GM12878 (cell line): ENCODE measurements around the gene DDR1. TPM values are rescaled to one million over a fixed set of nuclear protein-coding genes. Genes with fewer than 3 reads are reported as not detected.

Experiments used
- CHD4 ChIP-seq: fragments of 200-600 bp; sonication (generic); IDR thresholded peaks from 2 replicates; pipeline ENCODE4 v1.6.1; 2016; ENCODE audit warnings: mild to moderate bottlenecking
- EP300 ChIP-seq, 2 experiments: fragments of 150-350 bp in 1 of 2; IDR thresholded peaks; 2 replicates each; pipeline ENCODE4 v1.6.1; 2011 to 2012; ENCODE audit warnings: low read depth in 2 of 2, low read length in 2 of 2, borderline replicate concordance in 1 of 2, improper control_type of control experiment in 1 of 2, inconsistent platforms in 1 of 2; ENCODE audit not compliant: control insufficient read depth in 1 of 2
- ESRRA ChIP-seq: IDR thresholded peaks from 2 replicates; pipeline ENCODE4 v1.6.1; 2012; ENCODE audit warnings: mild to moderate bottlenecking, low read length, improper control_type of control experiment
- EZH2 ChIP-seq: IDR thresholded peaks from 2 replicates; pipeline ENCODE4 v1.6.1; 2012; ENCODE audit warnings: low read depth, mild to moderate bottlenecking, control low read depth, inconsistent platforms, low read length, borderline replicate concordance; ENCODE audit not compliant: control insufficient read depth
- IKZF2 ChIP-seq, 2 experiments: fragments of 450-650 bp; IDR thresholded peaks; 2 replicates each; pipeline ENCODE4 v1.6.1; 2017; ENCODE audit warnings: mild to moderate bottlenecking in 2 of 2, moderate library complexity in 2 of 2
- NR2C1 ChIP-seq: fragments of 450-650 bp; IDR thresholded peaks from 2 replicates; pipeline ENCODE4 v1.6.1; 2017; ENCODE audit warnings: antibody characterized with exemption, mild to moderate bottlenecking, moderate library complexity
- PAX8 ChIP-seq: fragments of 450-650 bp; IDR thresholded peaks from 2 replicates; pipeline ENCODE4 v1.6.1; 2017; ENCODE audit warnings: mild to moderate bottlenecking, moderate library complexity
- POLR2AphosphoS5 ChIP-seq: IDR thresholded peaks from 2 replicates; pipeline ENCODE4 v1.6.1; 2011; ENCODE audit warnings: mild to moderate bottlenecking, low read length, inconsistent platforms
- RAD51 ChIP-seq: fragments of 450-650 bp; IDR thresholded peaks from 2 replicates; pipeline ENCODE4 v1.6.1; 2016; ENCODE audit warnings: moderate library complexity, mild to moderate bottlenecking, inconsistent platforms
- SIN3A ChIP-seq: IDR thresholded peaks from 2 replicates; pipeline ENCODE4 v1.6.1; 2012; ENCODE audit warnings: low read depth, low read length, improper control_type of control experiment
- SP1 ChIP-seq: IDR thresholded peaks from one replicate; pipeline ENCODE4 v1.6.1; 2011; ENCODE audit warnings: low read depth, low read length
- SREBF1 ChIP-seq: IDR thresholded peaks from 2 replicates; pipeline ENCODE4 v1.6.1; 2012; ENCODE audit warnings: mild to moderate bottlenecking, low read length
- TARDBP ChIP-seq: IDR thresholded peaks from 2 replicates; pipeline ENCODE4 v1.6.1; 2016; ENCODE audit warnings: borderline replicate concordance
- TCF3 ChIP-seq: IDR thresholded peaks from 2 replicates; pipeline ENCODE4 v1.6.1; 2012; ENCODE audit warnings: low read depth, mild to moderate bottlenecking, low read length, borderline replicate concordance; ENCODE audit not compliant: insufficient read depth
- ZNF207 ChIP-seq: fragments of 450-650 bp; IDR thresholded peaks from 2 replicates; pipeline ENCODE4 v1.6.1; 2014; ENCODE audit warnings: antibody characterized with exemption, mild to moderate bottlenecking, borderline replicate concordance
- polyA plus RNA-seq, 11 experiments: library from polyadenylated mRNA; depleted of rRNA in 4 of 11; unstranded in 6 of 11; stranded (reverse) in 5 of 11; fragments of >200 nt; fragmentation: Nextera tagmentation in 4 of 11; fragmentation: Illumina TruSeq in 1 of 11; extraction: Ambion mirVana in 4 of 11; extraction: Trizol in 1 of 11; gene quantifications; 1 replicate in 1 of 11; 2 replicates in 10 of 11; pipeline versions ENCODE4 v1.2.1 to v1.2.3, GENCODE V29; 2011 to 2016; ENCODE audit warnings: inconsistent platforms in 2 of 11, missing spikeins in 2 of 11, low read depth in 1 of 11
- total RNA-seq, 4 experiments: library from RNA; depleted of rRNA in 3 of 4; stranded (reverse); fragments of >200 nt in 3 of 4; fragmentation: Illumina TruSeq in 1 of 4; extraction: Trizol in 1 of 4; gene quantifications; 2 replicates each; pipeline versions ENCODE4 v1.2.1 to v1.2.3, GENCODE V29; 2013 to 2021
- TF ChIP-seq, protein P1 (sequence below): fragments of 450-650 bp; IDR thresholded peaks from 2 replicates; pipeline ENCODE4 v1.6.1; 2017; ENCODE audit warnings: mild to moderate bottlenecking
- TF ChIP-seq, protein P2 (sequence below): fragments of 450-650 bp; IDR thresholded peaks from 2 replicates; pipeline ENCODE4 v1.6.1; 2016; ENCODE audit warnings: mild to moderate bottlenecking, moderate library complexity, borderline replicate concordance
- TF ChIP-seq, protein P3 (sequence below): fragments of 450-650 bp; formaldehyde crosslinking; IDR thresholded peaks from 2 replicates; pipeline ENCODE4 v1.5.0; 2022; ENCODE audit warnings: mild to moderate bottlenecking, missing genetic modification characterization
- TF ChIP-seq, protein P4 (sequence below): IDR thresholded peaks from 2 replicates; pipeline ENCODE4 v1.6.1; 2011; ENCODE audit warnings: borderline replicate concordance, low read depth, mild to moderate bottlenecking, moderate library complexity, mixed read lengths, low read length; ENCODE audit not compliant: insufficient read depth; ENCODE audit errors: extremely low read length

The DDR1 gene
- total and polyA plus RNA-seq, 10 of the 15 experiments (the other 5 are each of a cell fraction or from before 2014, with no cell fraction given) = 1.1 to 39.0 (median 11.9) TPM

DNA sequence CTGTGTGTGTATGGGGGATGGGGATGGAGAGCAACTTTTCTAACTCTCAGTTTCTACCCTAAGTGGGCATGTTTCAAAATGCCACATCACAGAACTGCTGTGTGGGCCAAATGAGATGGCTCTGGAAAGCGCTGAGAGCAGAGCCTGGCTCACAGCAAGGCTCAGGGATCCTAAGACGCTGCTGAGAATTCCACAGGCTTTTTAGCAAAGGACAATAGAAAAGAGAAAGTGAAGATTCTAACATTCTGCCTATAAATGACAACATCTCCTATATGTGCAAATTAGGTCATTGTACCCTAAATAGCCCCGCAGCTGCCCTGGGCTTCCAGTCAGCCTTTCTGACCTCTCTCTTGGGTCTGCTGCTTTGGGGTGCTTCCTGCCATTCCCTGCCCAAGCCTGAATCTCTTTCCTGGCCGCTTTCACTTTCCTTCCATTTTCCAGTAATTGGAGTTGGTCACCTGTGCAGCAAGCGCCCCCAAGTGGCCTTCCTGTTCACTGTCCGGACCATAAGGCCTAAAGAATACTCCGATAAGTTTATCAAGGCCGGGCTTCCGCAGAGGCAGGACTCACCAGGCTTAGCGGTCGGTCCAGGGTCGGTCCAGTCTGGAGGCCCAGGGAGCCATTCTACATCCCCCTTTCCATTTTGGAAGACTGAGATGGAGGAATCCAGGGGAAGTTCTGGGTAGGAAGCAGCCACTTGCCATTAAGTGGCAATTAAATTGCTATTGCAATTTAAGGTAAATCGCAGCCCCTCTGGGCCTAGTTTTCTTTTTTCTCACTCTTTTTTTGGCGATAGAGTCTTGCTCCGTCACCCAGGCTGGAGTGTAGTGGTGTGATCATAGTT lies 6.7 kb upstream of the DDR1 start (continued):
- TF ChIP-seq, protein P1, sequence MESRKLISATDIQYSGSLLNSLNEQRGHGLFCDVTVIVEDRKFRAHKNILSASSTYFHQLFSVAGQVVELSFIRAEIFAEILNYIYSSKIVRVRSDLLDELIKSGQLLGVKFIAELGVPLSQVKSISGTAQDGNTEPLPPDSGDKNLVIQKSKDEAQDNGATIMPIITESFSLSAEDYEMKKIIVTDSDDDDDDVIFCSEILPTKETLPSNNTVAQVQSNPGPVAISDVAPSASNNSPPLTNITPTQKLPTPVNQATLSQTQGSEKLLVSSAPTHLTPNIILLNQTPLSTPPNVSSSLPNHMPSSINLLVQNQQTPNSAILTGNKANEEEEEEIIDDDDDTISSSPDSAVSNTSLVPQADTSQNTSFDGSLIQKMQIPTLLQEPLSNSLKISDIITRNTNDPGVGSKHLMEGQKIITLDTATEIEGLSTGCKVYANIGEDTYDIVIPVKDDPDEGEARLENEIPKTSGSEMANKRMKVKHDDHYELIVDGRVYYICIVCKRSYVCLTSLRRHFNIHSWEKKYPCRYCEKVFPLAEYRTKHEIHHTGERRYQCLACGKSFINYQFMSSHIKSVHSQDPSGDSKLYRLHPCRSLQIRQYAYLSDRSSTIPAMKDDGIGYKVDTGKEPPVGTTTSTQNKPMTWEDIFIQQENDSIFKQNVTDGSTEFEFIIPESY = no peak
- no peak for TF ChIP-seq SP1
- 0 out of 2 replicates have a peak, but pooled peaks have one; percentile 48 for TF ChIP-seq ESRRA
- TF ChIP-seq, protein P2, sequence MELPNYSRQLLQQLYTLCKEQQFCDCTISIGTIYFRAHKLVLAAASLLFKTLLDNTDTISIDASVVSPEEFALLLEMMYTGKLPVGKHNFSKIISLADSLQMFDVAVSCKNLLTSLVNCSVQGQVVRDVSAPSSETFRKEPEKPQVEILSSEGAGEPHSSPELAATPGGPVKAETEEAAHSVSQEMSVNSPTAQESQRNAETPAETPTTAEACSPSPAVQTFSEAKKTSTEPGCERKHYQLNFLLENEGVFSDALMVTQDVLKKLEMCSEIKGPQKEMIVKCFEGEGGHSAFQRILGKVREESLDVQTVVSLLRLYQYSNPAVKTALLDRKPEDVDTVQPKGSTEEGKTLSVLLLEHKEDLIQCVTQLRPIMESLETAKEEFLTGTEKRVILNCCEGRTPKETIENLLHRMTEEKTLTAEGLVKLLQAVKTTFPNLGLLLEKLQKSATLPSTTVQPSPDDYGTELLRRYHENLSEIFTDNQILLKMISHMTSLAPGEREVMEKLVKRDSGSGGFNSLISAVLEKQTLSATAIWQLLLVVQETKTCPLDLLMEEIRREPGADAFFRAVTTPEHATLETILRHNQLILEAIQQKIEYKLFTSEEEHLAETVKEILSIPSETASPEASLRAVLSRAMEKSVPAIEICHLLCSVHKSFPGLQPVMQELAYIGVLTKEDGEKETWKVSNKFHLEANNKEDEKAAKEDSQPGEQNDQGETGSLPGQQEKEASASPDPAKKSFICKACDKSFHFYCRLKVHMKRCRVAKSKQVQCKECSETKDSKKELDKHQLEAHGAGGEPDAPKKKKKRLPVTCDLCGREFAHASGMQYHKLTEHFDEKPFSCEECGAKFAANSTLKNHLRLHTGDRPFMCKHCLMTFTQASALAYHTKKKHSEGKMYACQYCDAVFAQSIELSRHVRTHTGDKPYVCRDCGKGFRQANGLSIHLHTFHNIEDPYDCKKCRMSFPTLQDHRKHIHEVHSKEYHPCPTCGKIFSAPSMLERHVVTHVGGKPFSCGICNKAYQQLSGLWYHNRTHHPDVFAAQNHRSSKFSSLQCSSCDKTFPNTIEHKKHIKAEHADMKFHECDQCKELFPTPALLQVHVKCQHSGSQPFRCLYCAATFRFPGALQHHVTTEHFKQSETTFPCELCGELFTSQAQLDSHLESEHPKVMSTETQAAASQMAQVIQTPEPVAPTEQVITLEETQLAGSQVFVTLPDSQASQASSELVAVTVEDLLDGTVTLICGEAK = no peak
- TF ChIP-seq TARDBP = no peak
- no peak for TF ChIP-seq POLR2AphosphoS5
- no peak for TF ChIP-seq TCF3
- TF ChIP-seq RAD51 = no peak
- TF ChIP-seq SREBF1 = no peak
- TF ChIP-seq SIN3A = no peak
- peak; percentile 95 to 97 for TF ChIP-seq IKZF2 (IDR thresholded peaks at IDR 0.05)
- TF ChIP-seq CHD4 = no peak
- TF ChIP-seq, protein P3, sequence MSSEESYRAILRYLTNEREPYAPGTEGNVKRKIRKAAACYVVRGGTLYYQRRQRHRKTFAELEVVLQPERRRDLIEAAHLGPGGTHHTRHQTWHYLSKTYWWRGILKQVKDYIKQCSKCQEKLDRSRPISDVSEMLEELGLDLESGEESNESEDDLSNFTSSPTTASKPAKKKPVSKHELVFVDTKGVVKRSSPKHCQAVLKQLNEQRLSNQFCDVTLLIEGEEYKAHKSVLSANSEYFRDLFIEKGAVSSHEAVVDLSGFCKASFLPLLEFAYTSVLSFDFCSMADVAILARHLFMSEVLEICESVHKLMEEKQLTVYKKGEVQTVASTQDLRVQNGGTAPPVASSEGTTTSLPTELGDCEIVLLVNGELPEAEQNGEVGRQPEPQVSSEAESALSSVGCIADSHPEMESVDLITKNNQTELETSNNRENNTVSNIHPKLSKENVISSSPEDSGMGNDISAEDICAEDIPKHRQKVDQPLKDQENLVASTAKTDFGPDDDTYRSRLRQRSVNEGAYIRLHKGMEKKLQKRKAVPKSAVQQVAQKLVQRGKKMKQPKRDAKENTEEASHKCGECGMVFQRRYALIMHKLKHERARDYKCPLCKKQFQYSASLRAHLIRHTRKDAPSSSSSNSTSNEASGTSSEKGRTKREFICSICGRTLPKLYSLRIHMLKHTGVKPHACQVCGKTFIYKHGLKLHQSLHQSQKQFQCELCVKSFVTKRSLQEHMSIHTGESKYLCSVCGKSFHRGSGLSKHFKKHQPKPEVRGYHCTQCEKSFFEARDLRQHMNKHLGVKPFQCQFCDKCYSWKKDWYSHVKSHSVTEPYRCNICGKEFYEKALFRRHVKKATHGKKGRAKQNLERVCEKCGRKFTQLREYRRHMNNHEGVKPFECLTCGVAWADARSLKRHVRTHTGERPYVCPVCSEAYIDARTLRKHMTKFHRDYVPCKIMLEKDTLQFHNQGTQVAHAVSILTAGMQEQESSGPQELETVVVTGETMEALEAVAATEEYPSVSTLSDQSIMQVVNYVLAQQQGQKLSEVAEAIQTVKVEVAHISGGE (CRISPR knock-in tag) = no peak
- no peak for TF ChIP-seq EZH2
- TF ChIP-seq, protein P4, sequence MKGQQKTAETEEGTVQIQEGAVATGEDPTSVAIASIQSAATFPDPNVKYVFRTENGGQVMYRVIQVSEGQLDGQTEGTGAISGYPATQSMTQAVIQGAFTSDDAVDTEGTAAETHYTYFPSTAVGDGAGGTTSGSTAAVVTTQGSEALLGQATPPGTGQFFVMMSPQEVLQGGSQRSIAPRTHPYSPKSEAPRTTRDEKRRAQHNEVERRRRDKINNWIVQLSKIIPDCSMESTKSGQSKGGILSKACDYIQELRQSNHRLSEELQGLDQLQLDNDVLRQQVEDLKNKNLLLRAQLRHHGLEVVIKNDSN = no peak
- TF ChIP-seq NR2C1 = no peak
- TF ChIP-seq ZNF207 = no peak
- TF ChIP-seq PAX8 = no peak
- TF ChIP-seq EP300 (IDR thresholded peaks at IDR 0.05; ENCODE audit: borderline replicate concordance in 1 of 2, control insufficient read depth in 1 of 2, low read depth in 2 of 2, low read length in 2 of 2) = no peak
